ENCODE results near the gene NT5E.

DNA sequence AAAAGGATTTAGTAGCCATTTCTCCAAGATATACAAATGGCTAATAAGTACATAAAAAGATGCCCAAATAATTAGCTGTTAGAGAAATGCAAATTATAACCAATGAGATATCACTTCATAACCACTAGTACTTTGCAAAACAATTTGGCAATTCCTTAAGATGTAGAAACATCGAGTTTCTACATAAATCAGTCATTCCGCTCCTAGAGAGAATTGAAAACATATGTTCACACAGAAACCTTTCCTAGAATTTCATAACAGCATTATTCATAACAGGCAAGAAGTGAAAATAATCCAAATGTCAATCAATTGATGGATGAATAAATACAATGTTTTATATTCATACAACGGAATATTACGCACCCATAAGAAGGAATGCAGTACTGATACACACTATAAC lies 20.5 kb upstream of the NT5E start:
- TF ChIP-seq, protein P1, sequence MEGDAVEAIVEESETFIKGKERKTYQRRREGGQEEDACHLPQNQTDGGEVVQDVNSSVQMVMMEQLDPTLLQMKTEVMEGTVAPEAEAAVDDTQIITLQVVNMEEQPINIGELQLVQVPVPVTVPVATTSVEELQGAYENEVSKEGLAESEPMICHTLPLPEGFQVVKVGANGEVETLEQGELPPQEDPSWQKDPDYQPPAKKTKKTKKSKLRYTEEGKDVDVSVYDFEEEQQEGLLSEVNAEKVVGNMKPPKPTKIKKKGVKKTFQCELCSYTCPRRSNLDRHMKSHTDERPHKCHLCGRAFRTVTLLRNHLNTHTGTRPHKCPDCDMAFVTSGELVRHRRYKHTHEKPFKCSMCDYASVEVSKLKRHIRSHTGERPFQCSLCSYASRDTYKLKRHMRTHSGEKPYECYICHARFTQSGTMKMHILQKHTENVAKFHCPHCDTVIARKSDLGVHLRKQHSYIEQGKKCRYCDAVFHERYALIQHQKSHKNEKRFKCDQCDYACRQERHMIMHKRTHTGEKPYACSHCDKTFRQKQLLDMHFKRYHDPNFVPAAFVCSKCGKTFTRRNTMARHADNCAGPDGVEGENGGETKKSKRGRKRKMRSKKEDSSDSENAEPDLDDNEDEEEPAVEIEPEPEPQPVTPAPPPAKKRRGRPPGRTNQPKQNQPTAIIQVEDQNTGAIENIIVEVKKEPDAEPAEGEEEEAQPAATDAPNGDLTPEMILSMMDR (IDR thresholded peaks at IDR 0.05): no peak
- no peak for TF ChIP-seq POLR2A (IDR thresholded peaks at IDR 0.05)

Data from prostate gland (tissue), 2 donors.